CD14-positive monocyte (primary cell): ENCODE measurements around the gene MAOA. TPM values are rescaled to one million over a fixed set of nuclear protein-coding genes. Genes with fewer than 3 reads are reported as not detected.

Experiments used
- DNase-seq, 3 donors: peaks; one replicate each; pipeline ENCODE4 v3.0.0-alpha.2; 2011 to 2022
- H2AFZ ChIP-seq: 2 replicates; pipeline ENCODE4 v1.6.0; 2012; ENCODE audit warnings: mild to moderate bottlenecking, low read depth, low read length, inconsistent platforms; ENCODE audit not compliant: insufficient read depth, poor library complexity, severe bottlenecking
- H3K27ac ChIP-seq, 2 donors: 1 replicate in 1 of 2; 2 replicates in 1 of 2; pipeline ENCODE4 v1.5.1; 2012 to 2013; ENCODE audit warnings: low read length in 2 of 2, control low read depth in 1 of 2, inconsistent platforms in 1 of 2, low read depth in 1 of 2, mild to moderate bottlenecking in 1 of 2
- H3K27me3 ChIP-seq, 2 donors: one replicate each; pipeline versions ENCODE4 v1.6.0 to v1.6.1; 2011 to 2013; ENCODE audit warnings: low read length in 2 of 2; ENCODE audit not compliant: control insufficient read depth in 2 of 2, insufficient read depth in 2 of 2
- H3K36me3 ChIP-seq, 2 donors: replicated peaks in 1 of 2; 1 replicate in 1 of 2; 2 replicates in 1 of 2; pipeline versions ENCODE4 v1.5.1 to v1.6.1; 2012 to 2013; ENCODE audit warnings: low read length in 2 of 2, control low read depth in 1 of 2, inconsistent platforms in 1 of 2, mild to moderate bottlenecking in 1 of 2; ENCODE audit not compliant: insufficient read depth in 2 of 2, control insufficient read depth in 1 of 2
- H3K4me1 ChIP-seq, 2 donors: 1 replicate in 1 of 2; 2 replicates in 1 of 2; pipeline versions ENCODE4 v1.5.1 to v1.6.1; 2012 to 2013; ENCODE audit warnings: low read length in 2 of 2, control low read depth in 1 of 2, inconsistent platforms in 1 of 2, mild to moderate bottlenecking in 1 of 2, moderate library complexity in 1 of 2; ENCODE audit not compliant: insufficient read depth in 2 of 2, control insufficient read depth in 1 of 2
- H3K4me2 ChIP-seq: replicated peaks from 2 replicates; pipeline ENCODE3; 2012; ENCODE audit warnings: low read length, moderate library complexity, mild to moderate bottlenecking; ENCODE audit not compliant: poor library complexity, severe bottlenecking; ENCODE audit errors: extremely low read depth
- H3K4me3 ChIP-seq, 3 experiments: fragments of 200-600 bp in 1 of 3; sonication (generic) in 1 of 3; replicated peaks in 1 of 3; 1 replicate in 2 of 3; 2 replicates in 1 of 3; pipeline ENCODE4 v1.5.1; 2011 to 2013; ENCODE audit warnings: low read length in 3 of 3, mild to moderate bottlenecking in 3 of 3, control low read depth in 2 of 3, low read depth in 2 of 3, inconsistent platforms in 1 of 3, moderate library complexity in 1 of 3
- H3K79me2 ChIP-seq: 2 replicates; pipeline ENCODE4 v1.6.0; 2012; ENCODE audit warnings: mild to moderate bottlenecking, control low read depth, inconsistent platforms, low read length, moderate library complexity; ENCODE audit not compliant: insufficient read depth
- H3K9ac ChIP-seq: 2 replicates; pipeline ENCODE4 v1.6.0; 2017; ENCODE audit warnings: low read length, mild to moderate bottlenecking; ENCODE audit not compliant: insufficient read depth, poor library complexity, severe bottlenecking
- H3K9me3 ChIP-seq, 2 donors: replicated peaks in 1 of 2; 1 replicate in 1 of 2; 2 replicates in 1 of 2; pipeline versions ENCODE4 v1.5.1 to v1.6.1; 2012 to 2013; ENCODE audit warnings: low read length in 2 of 2, control low read depth in 1 of 2; ENCODE audit not compliant: control insufficient read depth in 1 of 2, insufficient read depth in 1 of 2
- H4K20me1 ChIP-seq: 2 replicates; pipeline ENCODE4 v1.6.0; 2012; ENCODE audit warnings: mild to moderate bottlenecking, low read length, control low read depth, moderate library complexity; ENCODE audit not compliant: insufficient read depth
- H3K27ac Mint-ChIP-seq, 7 donors: one replicate each; pipeline ENCODE4 v1.8.0; 2020; ENCODE audit warnings: mild to moderate bottlenecking in 7 of 7, mixed read lengths in 7 of 7, moderate library complexity in 6 of 7, inconsistent platforms in 2 of 7
- H3K27me3 Mint-ChIP-seq, 3 donors: one replicate each; pipeline ENCODE4 v1.8.0; 2021 to 2022; ENCODE audit warnings: low read depth in 3 of 3, mild to moderate bottlenecking in 3 of 3, mixed read lengths in 3 of 3, moderate library complexity in 3 of 3, inconsistent platforms in 1 of 3
- H3K36me3 Mint-ChIP-seq, 2 donors: one replicate each; pipeline ENCODE4 v1.8.0; 2020; ENCODE audit warnings: mixed read lengths in 2 of 2, inconsistent platforms in 1 of 2, mild to moderate bottlenecking in 1 of 2
- H3K4me1 Mint-ChIP-seq: one replicate; pipeline ENCODE4 v1.8.0; 2020; ENCODE audit warnings: mild to moderate bottlenecking, mixed read lengths
- H3K4me3 Mint-ChIP-seq, 2 donors: one replicate each; pipeline ENCODE4 v1.8.0; 2020; ENCODE audit warnings: mild to moderate bottlenecking in 2 of 2, mixed read lengths in 2 of 2, moderate library complexity in 1 of 2
- H3K9me3 Mint-ChIP-seq, 7 donors: one replicate each; pipeline ENCODE4 v1.8.0; 2020 to 2022; ENCODE audit warnings: mixed read lengths in 7 of 7, mild to moderate bottlenecking in 6 of 7, moderate library complexity in 6 of 7, inconsistent platforms in 2 of 7
- CTCF ChIP-seq: fragments of 200-600 bp; IDR thresholded peaks from one replicate; pipeline ENCODE4 v1.8.0; 2022; ENCODE audit warnings: antibody characterized with exemption, mild to moderate bottlenecking
- WGBS: methylation state at CpG from one replicate; pipeline ENCODE4 v1.1.5; 2013; ENCODE audit warnings: missing lambda C conversion rate; ENCODE audit not compliant: insufficient coverage; 5-methylcytosine and 5-hydroxymethylcytosine counted together
- intact Hi-C, 2 donors: fragments of 100-400 bp; cut with micrococcal nuclease; formaldehyde crosslinking; loops; one replicate each; pipeline versions ENCODE4 v1.15.0 to v1.15.1; 2023
- polyA plus RNA-seq, 3 donors: library from polyadenylated mRNA; depleted of rRNA in 1 of 3; unstranded in 2 of 3; stranded (reverse) in 1 of 3; fragments of 300-500 nt in 2 of 3; fragments of >200 nt in 1 of 3; fragmentation: Illumina TruSeq in 2 of 3; gene quantifications; 1 replicate in 2 of 3; 2 replicates in 1 of 3; pipeline ENCODE4 v1.2.3, GENCODE V29; 2012 to 2021

The MAOA gene
- polyA plus RNA-seq, 3 donors: 0.11 to 0.56 (median 0.15) TPM

GRCh38 chrX:43753637-43754036 lies 97.5 kb downstream of the MAOA start:
- Histone ChIP-seq H2AFZ (no peak overlapping the region), H3K9ac (no peak overlapping the region), H3K9me3 (no peaks in the 10 kb centered on the region), H3K27ac (no peak overlapping the region), H3K4me2 (no peak overlapping the region), H3K79me2 (no peaks in the 10 kb centered on the region), H3K36me3 (no peaks in the 10 kb centered on the region), H3K4me1 (peaks cover 17 to 21% of the 10 kb centered on the region in 2 donors), H3K27me3 (peaks cover 0 to 7% of the 10 kb centered on the region in 2 donors), H3K4me3 (no peak overlapping the region), H4K20me1 (no peaks in the 10 kb centered on the region)
- Mint-ChIP-seq H3K9me3 (peaks cover 0 to 1% (median 0%) of the 10 kb centered on the region in 7 donors), H3K36me3 (no peaks in the 10 kb centered on the region), H3K4me3 (no peak overlapping the region), H3K4me1 (peaks cover 15% of the 10 kb centered on the region), H3K27ac (no peak overlapping the region), H3K27me3 (peaks cover 0 to 10% (median 5%) of the 10 kb centered on the region in 3 donors)
- DNase-seq: no peak
- TF ChIP-seq CTCF: no peak
- WGBS: 100% methylated on average over 1 of the region's 3 CpGs
- intact Hi-C loops: loop anchor here in 1 of 2 donors (5.0 kb wide), 1 partner anchor 96 kb away; the partner anchor contains the start of gene MAOA

GRCh38 chrX:43756076-43756475 lies 100.0 kb downstream of the MAOA start:
- H3K79me2 ChIP-seq: no peaks in the 10 kb centered on the region
- peaks cover 0 to under 1% of the 10 kb centered on the region in 2 donors for H3K4me1 ChIP-seq
- intact Hi-C loops: no loop called here
- H3K4me2 ChIP-seq: no peak overlapping the region
- no peak overlapping the region for H3K4me3 Mint-ChIP-seq
- H3K9me3 ChIP-seq: no peaks in the 10 kb centered on the region
- peaks cover under 1 to 13% (median 5%) of the 10 kb centered on the region in 3 donors for H3K27me3 Mint-ChIP-seq
- TF ChIP-seq CTCF: no peak
- H3K36me3 Mint-ChIP-seq: no peaks in the 10 kb centered on the region
- no peaks in the 10 kb centered on the region for H3K36me3 ChIP-seq
- WGBS: 100% methylated on average over 2 of the region's 5 CpGs
- H3K4me3 ChIP-seq: no peak overlapping the region
- no peak overlapping the region for H3K9ac ChIP-seq
- H3K9me3 Mint-ChIP-seq: no peaks in the 10 kb centered on the region
- no peak overlapping the region for H3K27ac ChIP-seq
- DNase-seq: no peak
- no peak overlapping the region for H3K27ac Mint-ChIP-seq
- peaks cover 3% of the 10 kb centered on the region for H3K4me1 Mint-ChIP-seq
- peaks cover 0 to 7% of the 10 kb centered on the region in 2 donors for H3K27me3 ChIP-seq
- no peaks in the 10 kb centered on the region for H4K20me1 ChIP-seq
- no peak overlapping the region for H2AFZ ChIP-seq
